ENCODE measurements around the gene ZNF536.

GRCh38 chr19:30541575-30541974 lies 169.4 kb downstream of the ZNF536 start:
- TF ChIP-seq CTCF (conservative IDR thresholded peaks at IDR 0.05 in 1 of 2, IDR thresholded peaks at IDR 0.05 in 1 of 2; ENCODE audit: low read depth in 1 of 2, low read length in 2 of 2) = no peak
- no peak for TF ChIP-seq EZH2 (IDR thresholded peaks at IDR 0.05; ENCODE audit: low read length, missing control alignments)
